H1 (cell line): ENCODE results near the gene MRPS5.

Source experiments
- ATF2 ChIP-seq: IDR thresholded peaks from 2 replicates; pipeline ENCODE4 v1.6.1; 2012; ENCODE audit warnings: low read length, inconsistent platforms
- CBX5 ChIP-seq: fragments of 300-800, 300-1000 bp; sonication (generic); IDR thresholded peaks from 2 replicates; pipeline ENCODE4 v1.7.1; 2016; ENCODE audit warnings: antibody characterized with exemption, low read length, low read depth
- CEBPB ChIP-seq: IDR thresholded peaks from 2 replicates; pipeline ENCODE4 v1.6.1; 2012; ENCODE audit warnings: low read depth, low read length
- CTCF ChIP-seq, 3 experiments: IDR thresholded peaks; 1 replicate in 2 of 3; 2 replicates in 1 of 3; pipeline versions ENCODE4 v1.5.1 to v1.6.1; 2011; ENCODE audit warnings: low read length in 3 of 3, mild to moderate bottlenecking in 3 of 3, inconsistent platforms in 2 of 3, low read depth in 1 of 3, moderate library complexity in 1 of 3; ENCODE audit not compliant: insufficient read depth in 1 of 3; ENCODE audit errors: control extremely low read depth in 1 of 3
- EGR1 ChIP-seq: IDR thresholded peaks from 2 replicates; pipeline ENCODE4 v1.6.1; 2011; ENCODE audit warnings: low read depth, low read length, borderline replicate concordance
- EP300 ChIP-seq, 2 experiments: IDR thresholded peaks; 1 replicate in 1 of 2; 2 replicates in 1 of 2; pipeline ENCODE4 v1.6.1; 2011 to 2012; ENCODE audit warnings: low read depth in 2 of 2, low read length in 2 of 2, mild to moderate bottlenecking in 2 of 2, borderline replicate concordance in 1 of 2, inconsistent platforms in 1 of 2, moderate library complexity in 1 of 2
- EZH2 ChIP-seq: fragments of 200-600 bp; sonication (generic); IDR thresholded peaks from 2 replicates; pipeline ENCODE4 v1.7.1; 2012; ENCODE audit warnings: low read depth, mild to moderate bottlenecking, moderate library complexity, low read length, inconsistent platforms; ENCODE audit not compliant: severe bottlenecking
- GABPA ChIP-seq: IDR thresholded peaks from 2 replicates; pipeline ENCODE4 v1.6.1; 2011; ENCODE audit warnings: mild to moderate bottlenecking, low read length, moderate library complexity, borderline replicate concordance; ENCODE audit not compliant: insufficient read depth
- JUND ChIP-seq: IDR thresholded peaks from 2 replicates; pipeline ENCODE4 v1.6.1; 2011; ENCODE audit warnings: mild to moderate bottlenecking, improper control_type of control experiment, low read length
- MAX ChIP-seq: IDR thresholded peaks from 2 replicates; pipeline ENCODE4 v1.6.1; 2012; ENCODE audit warnings: inconsistent platforms
- POLR2A ChIP-seq, 2 experiments: IDR thresholded peaks; 1 replicate in 1 of 2; 2 replicates in 1 of 2; pipeline ENCODE4 v1.6.1; 2011; ENCODE audit warnings: low read depth in 2 of 2, low read length in 2 of 2, mild to moderate bottlenecking in 2 of 2; ENCODE audit errors: control extremely low read depth in 1 of 2
- RAD21 ChIP-seq, 2 experiments: IDR thresholded peaks in 1 of 2; conservative IDR thresholded peaks in 1 of 2; 2 replicates each; pipeline ENCODE4 v1.6.1; 2011; ENCODE audit warnings: low read depth in 2 of 2, low read length in 2 of 2, improper control_type of control experiment in 1 of 2, inconsistent platforms in 1 of 2, mild to moderate bottlenecking in 1 of 2, moderate library complexity in 1 of 2
- SP2 ChIP-seq: IDR thresholded peaks from 2 replicates; pipeline ENCODE4 v1.6.1; 2012; ENCODE audit warnings: mild to moderate bottlenecking, low read length, inconsistent platforms
- SP4 ChIP-seq: IDR thresholded peaks from 2 replicates; pipeline ENCODE4 v1.6.1; 2012; ENCODE audit warnings: low read length, inconsistent platforms

GRCh38 chr2:95086017-95086416 is 35.6 kb downstream of the MRPS5 start:
- TF ChIP-seq EZH2 (no peak), CTCF (IDR thresholded peaks at IDR 0.05; ENCODE audit: control extremely low read depth in 1 of 3, insufficient read depth in 1 of 3, low read depth in 1 of 3, low read length in 3 of 3) (no peak), SP2 (no peak), EGR1 (no peak), RAD21 (IDR thresholded peaks at IDR 0.05 in 1 of 2, conservative IDR thresholded peaks at IDR 0.05 in 1 of 2; ENCODE audit: low read depth in 2 of 2, low read length in 2 of 2) (no peak), MAX (no peak), POLR2A (IDR thresholded peaks at IDR 0.05; ENCODE audit: control extremely low read depth in 1 of 2, low read depth in 2 of 2, low read length in 2 of 2) (no peak), EP300 (IDR thresholded peaks at IDR 0.05; ENCODE audit: borderline replicate concordance in 1 of 2, low read depth in 2 of 2, low read length in 2 of 2) (no peak), JUND (no peak), CBX5 (no peak), ATF2 (no peak), CEBPB (no peak), SP4 (no peak), GABPA (no peak)
